ES-I3 (cell line): Measurements from ENCODE around the gene ARHGEF2.

Experiments used
- H3K36me3 ChIP-seq: 2 replicates; pipeline ENCODE4 v1.6.1; 2013; ENCODE audit warnings: mild to moderate bottlenecking, low read length, control low read depth, moderate library complexity; ENCODE audit not compliant: insufficient read depth
- H3K4me1 ChIP-seq: 2 replicates; pipeline ENCODE4 v1.6.1; 2013; ENCODE audit warnings: mild to moderate bottlenecking, control low read depth, low read length; ENCODE audit not compliant: insufficient read depth
- H3K9ac ChIP-seq: 2 replicates; pipeline ENCODE4 v1.6.1; 2013; ENCODE audit warnings: low read depth, mild to moderate bottlenecking, low read length, moderate library complexity
- H3K9me3 ChIP-seq: 2 replicates; pipeline ENCODE4 v1.6.1; 2013; ENCODE audit warnings: mild to moderate bottlenecking, low read length, moderate library complexity; ENCODE audit not compliant: control insufficient read depth, insufficient read depth

ARHGEF2 gene

DNA sequence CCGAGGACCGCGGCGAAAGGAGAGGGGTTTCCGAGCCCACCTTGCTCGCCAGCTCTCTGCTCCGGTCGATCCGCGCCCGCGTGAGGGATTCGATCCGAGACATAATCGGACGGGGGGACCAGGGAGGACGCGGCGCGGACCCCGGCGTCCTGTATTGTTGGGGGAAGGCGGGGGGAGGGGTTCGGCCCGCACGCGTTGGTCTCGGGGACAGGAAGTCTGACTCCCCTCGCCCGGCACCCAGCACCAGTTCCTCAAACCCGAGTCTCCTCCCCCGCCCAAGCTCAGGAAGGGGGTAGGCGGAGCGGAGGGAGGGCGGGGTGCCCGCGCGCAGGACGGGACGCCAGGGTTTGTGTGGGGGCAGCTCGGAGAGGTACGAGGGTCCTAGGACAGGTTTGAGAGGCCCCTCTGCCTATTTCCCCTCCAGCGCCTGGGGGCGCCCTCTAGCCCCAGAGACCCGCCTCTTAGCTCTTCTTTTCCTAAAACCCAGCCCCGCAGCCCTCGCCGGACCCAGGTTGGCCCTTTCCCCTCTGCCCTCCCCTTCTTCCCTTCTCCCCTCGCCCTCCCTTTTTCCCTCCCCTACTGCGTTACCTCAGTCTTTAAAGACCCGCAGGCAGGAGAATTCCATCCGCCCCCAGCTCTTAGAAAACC, at the start of gene ARHGEF2:
ARHGEF2 (minus strand) TSS at position 223 of the 648 bp plus-strand sequence; CDS start at position 103, 120 bp downstream.
- Histone ChIP-seq H3K36me3 (no peaks in the 10 kb centered on the region), H3K9ac (peak within 1 kb of the TSS; percentile 92), H3K9me3 (no peaks in the 10 kb centered on the region), H3K4me1 (peaks cover 48% of the 10 kb centered on the region)

DNA sequence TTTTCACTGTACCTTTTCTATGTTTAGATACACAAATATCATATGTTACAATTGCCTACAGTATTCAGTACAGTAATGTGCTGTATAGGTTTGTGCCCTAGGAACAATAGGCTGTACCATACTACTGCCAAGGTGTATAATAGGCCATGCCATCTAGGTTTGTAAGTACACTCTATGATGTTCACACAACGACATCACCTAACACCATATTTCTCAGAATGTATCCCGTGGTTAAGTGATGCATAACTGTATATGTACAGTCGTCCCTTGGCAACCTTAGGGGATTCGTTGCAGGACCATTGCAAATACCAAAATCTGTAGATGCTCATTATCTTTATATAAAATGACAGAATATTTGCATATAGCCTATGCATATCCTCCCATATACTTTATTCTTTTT, 48.2 kb upstream of the ARHGEF2 start:
- Histone ChIP-seq H3K9ac (no peak overlapping the region), H3K36me3 (no peaks in the 10 kb centered on the region), H3K9me3 (no peaks in the 10 kb centered on the region), H3K4me1 (no peaks in the 10 kb centered on the region; the same call in 1 of the 2 replicates)

DNA sequence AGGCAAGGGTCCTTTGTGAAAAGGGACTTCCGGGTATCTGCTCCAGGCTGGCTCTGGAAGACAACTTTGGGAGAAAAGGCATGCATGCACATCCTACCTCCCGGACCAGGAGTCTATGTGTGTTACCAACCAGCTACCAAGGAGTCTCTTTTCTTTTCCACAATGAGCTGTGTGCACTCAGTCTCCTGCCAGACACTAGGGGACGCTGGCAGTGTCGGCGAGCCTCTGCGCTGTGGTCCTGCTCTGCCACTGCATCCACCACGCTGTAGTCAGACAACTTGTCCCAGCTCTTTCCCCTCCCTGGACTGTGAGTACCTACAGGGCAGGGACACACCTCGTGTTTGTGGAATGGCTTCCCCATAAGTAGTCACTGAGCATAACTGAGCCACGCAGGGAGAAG, 47.5 kb upstream of the ARHGEF2 start:
- Histone ChIP-seq H3K9ac (no peak overlapping the region), H3K36me3 (no peaks in the 10 kb centered on the region), H3K4me1 (no peaks in the 10 kb centered on the region; the same call in 1 of the 2 replicates), H3K9me3 (no peaks in the 10 kb centered on the region)

DNA sequence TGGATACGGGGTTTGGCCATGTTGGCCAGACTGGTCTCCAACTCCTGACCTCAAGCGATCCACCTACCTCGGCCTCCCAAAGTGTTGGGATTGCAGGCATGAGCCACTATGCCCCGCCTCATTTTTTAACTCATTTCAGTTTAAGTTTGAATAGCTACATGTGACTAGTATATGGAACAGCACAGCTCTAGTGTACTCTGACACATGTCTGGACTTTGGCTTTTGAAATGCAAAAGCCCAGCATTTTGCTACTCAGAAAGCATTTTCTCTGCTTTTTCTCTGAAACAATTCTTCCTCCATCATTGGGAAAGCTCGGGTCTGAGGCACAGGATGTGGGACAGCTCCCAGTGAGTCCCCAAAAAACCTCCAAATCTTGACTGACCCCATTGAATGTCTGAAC, 46.5 kb upstream of the ARHGEF2 start:
- Histone ChIP-seq H3K9ac (no peak overlapping the region), H3K4me1 (no peaks in the 10 kb centered on the region; the same call in 1 of the 2 replicates), H3K9me3 (no peaks in the 10 kb centered on the region), H3K36me3 (no peaks in the 10 kb centered on the region; the same call in 1 of the 2 replicates)

DNA sequence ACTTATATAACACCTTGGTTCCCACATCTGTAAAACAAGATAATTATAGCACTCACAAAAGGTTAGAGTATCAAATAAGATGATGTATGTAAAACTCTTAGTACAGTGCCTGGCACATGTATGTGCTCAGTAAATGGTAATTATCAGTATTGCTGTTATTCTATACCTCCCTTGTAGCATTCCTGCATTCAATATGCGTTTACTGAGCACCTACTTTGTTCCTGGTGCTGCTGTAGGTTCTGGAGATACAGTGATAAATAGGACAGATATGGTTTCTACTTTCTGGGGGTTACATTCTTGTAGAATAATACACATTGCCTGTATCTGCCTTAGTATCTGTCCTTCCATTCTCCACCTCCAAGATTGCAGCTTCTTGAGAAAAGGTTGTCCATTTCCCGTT, 43.6 kb upstream of the ARHGEF2 start:
- H3K4me1 ChIP-seq, result no peaks in the 10 kb centered on the region; the same call in 1 of the 2 replicates
- peaks cover 4% of the 10 kb centered on the region for H3K36me3 ChIP-seq
- no peaks in the 10 kb centered on the region for H3K9me3 ChIP-seq
- H3K9ac ChIP-seq, result no peak overlapping the region

DNA sequence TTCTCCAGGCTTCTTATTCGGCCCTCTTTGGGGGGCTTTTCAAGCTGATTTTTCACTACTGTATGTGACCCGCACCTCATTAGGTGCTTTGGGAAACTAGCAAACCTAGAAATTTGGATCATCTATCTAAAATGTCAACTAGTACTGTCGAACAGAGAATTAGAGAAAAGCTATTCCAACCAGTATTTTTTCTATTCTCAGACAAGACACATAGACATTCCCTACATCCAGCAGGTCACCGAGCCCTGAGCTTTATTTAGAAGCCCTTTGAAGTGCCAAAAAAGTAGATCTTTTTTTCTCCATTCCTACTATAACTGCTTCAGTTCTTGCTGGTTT, 42.7 kb upstream of the ARHGEF2 start:
- Histone ChIP-seq H3K4me1 (no peaks in the 10 kb centered on the region; the same call in 1 of the 2 replicates), H3K9me3 (no peaks in the 10 kb centered on the region), H3K36me3 (peaks cover 4% of the 10 kb centered on the region), H3K9ac (peak overlapping the region; percentile 58; the same call in 1 of the 2 replicates)

DNA sequence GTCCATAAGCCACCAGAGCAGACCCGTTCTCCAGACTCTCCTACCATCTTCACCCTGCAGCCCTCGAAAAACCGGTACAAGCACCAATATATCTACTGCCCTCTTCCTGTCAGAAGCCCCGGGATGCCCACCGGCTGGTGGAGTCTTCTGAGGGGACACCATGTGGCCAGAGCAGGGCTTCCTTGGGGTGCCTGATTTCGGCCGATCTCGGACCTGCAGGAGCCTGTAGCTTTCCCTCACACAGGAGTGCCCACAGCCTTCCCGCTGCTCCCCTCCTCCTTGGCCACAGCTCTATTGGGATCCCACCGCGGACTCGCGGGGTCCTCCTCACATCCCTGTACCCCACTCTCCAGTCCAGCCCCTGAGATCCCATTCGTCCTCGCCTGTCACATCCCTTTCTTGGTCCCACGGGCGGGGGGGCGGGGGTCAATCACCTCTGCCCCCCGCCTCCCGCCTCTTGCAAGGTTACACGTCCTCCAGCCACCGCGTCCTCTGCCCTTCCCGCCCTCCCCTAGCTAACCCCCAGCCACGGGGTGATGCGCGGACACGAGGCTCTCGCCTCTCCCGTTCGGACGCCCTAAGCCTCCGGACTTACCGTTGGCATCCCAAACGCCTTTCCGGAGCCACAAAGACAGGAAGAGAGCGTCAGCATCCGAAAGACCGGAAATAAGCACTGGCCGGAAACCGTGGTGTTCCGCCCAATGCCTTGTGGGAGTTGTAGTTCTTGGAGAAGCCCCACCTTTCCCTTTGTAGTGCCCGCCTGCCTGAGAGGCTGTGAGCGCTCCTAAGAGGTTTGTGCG, 42.1 kb upstream of the ARHGEF2 start, which contains the start of gene SSR2:
SSR2 (minus strand) TSS at position 659 of the 800 bp plus-strand sequence. CDS start 784 bp downstream, outside the sequence.
- Histone ChIP-seq H3K9ac (peak within 1 kb of the TSS; percentile 58), H3K4me1 (no peaks in the 10 kb centered on the region), H3K36me3 (peaks cover 4% of the 10 kb centered on the region), H3K9me3 (no peaks in the 10 kb centered on the region)

DNA sequence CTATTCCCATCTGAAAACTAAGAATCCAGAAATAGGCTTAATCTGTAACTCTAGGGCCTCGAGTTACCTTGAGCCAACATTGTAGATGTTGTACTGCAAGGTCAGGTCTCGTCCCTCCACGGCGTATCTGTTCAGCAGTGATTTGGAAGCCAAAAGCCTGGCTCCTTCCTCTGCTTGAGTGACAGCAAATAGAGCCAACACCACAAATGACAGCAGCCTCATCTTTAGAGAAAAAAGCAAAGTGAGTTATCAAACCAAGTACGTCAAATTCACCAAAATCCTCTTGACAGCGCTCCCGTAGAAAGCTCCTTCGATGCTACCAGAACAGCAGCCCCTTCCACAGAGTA, 41.6 kb upstream of the ARHGEF2 start:
- H3K36me3 ChIP-seq, result peaks cover 5% of the 10 kb centered on the region
- no peaks in the 10 kb centered on the region for H3K9me3 ChIP-seq
- no peaks in the 10 kb centered on the region for H3K4me1 ChIP-seq
- peak overlapping the region; percentile 58; the same call in 1 of the 2 replicates for H3K9ac ChIP-seq

DNA sequence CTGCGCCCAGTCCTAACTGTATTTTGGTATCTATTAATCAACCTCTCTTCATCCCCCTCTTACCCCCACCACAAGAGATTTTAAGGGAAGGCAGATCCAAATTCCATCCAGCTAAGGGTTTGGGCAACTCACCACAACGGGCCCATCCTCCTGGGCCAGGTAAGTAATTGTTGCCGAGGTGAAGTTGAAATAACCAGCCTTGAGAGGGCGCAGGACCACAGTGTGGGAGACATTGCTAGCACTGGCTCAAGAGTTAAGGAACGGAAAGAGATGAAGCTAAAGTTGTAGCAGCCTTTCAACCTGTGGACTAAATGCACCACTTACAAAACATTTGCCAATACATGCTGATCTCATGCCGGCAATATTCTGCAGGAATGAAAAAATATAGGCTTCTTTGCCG, 36.5 kb upstream of the ARHGEF2 start:
- Histone ChIP-seq H3K36me3 (peaks cover 31% of the 10 kb centered on the region), H3K4me1 (no peaks in the 10 kb centered on the region)

DNA sequence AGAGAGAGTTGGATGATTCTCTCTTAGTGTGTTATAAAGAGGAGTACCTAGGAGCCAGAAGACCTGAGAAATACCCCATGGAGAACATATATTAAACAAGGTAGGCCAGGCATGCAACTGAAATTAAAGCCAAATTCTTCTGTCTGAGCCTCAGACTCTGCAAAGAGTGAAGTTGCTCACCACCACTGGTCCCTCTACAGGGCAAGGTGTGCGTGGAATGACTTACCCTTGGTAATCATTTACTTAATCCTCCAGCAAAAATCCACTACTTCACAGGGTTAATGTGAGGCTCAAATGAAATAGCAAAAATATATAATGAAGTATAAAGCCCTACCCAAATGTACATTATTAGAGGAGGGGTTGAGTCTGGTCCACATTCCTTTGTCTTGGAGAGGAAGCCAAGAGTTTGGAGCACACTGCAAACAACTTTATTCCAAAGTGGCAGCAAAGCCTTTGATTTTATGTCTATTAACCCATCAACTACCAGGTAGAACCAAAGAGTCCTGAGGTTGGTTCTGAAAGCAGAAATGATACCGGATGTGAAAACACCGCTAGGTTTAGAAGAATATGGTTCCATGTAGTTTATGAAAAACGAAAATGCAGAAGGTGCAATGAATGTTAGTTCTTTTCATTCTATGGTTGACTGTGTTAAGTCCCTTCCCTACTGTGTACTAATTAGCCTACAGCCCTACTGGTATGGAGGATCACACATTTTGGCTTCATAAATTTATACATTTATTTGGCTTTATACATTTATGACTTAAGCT, 33.9 kb upstream of the ARHGEF2 start:
- Histone ChIP-seq H3K36me3 (peaks cover 34% of the 10 kb centered on the region), H3K9ac (no peak overlapping the region), H3K9me3 (no peaks in the 10 kb centered on the region)

More for the DNA sequence above, 36.5 kb upstream of the ARHGEF2 start:
- H3K9ac ChIP-seq, result no peak overlapping the region
- no peaks in the 10 kb centered on the region for H3K9me3 ChIP-seq

DNA sequence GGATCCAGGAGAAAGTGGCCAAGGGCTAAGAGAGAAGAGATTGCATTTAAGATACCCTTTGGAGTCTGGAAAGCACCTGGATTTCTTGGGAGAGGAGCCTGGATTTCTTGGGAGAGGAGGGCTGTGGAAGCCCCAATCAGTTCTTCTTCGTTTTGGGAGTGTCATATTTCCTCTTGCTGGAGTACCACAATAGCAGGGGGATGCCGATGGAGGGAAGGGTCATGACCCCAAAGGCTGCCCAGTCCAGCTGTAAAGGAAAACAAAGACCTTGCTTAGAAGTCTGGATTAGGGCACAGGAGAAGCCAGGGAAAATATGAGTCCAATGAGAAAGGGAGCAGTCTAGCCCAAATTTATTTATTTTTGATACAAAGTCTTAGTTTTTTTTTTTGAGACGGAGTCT, 31.1 kb upstream of the ARHGEF2 start:
- Histone ChIP-seq H3K4me1 (no peaks in the 10 kb centered on the region), H3K9ac (no peak overlapping the region), H3K36me3 (peaks cover 30% of the 10 kb centered on the region), H3K9me3 (no peaks in the 10 kb centered on the region)

More for the DNA sequence above, 33.9 kb upstream of the ARHGEF2 start:
- no peaks in the 10 kb centered on the region for H3K4me1 ChIP-seq

DNA sequence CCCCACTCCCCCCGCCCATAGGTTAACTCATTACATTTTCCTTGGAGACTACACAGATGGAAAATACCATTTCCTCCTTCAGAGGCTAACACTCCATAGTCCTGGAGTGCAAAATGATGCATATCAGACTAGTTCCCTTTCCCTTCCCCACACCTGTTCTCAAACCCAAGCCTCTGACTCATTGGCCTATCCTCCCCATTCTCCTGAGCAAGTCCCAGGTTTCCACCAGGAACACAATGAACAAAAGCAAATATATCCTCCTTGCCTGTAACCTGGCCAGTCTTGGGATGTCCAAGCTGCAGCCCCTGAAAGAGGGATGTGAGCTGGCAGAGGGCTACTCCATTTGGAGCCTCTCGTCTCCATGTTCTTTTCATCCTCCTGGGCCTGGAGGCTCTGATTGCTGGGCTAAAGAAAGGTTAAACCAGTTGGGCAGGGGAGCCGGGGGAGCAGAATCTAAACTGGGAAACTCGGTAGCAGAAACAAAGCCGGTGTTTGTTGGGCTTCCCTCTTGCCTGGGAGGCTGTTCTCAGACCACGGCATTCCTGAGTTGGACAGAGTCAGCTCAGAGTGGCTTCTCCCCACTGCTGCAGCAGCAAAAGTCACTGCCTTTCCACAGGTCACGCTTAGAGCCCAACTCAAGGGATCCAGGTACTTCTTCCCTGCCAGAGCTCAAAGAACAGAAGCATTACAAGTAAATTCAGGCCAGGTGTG, 28.5 kb upstream of the ARHGEF2 start:
- Histone ChIP-seq H3K9ac (no peak overlapping the region), H3K36me3 (peaks cover 18% of the 10 kb centered on the region), H3K4me1 (peaks cover 3% of the 10 kb centered on the region; the same call in 1 of the 2 replicates), H3K9me3 (no peaks in the 10 kb centered on the region)

DNA sequence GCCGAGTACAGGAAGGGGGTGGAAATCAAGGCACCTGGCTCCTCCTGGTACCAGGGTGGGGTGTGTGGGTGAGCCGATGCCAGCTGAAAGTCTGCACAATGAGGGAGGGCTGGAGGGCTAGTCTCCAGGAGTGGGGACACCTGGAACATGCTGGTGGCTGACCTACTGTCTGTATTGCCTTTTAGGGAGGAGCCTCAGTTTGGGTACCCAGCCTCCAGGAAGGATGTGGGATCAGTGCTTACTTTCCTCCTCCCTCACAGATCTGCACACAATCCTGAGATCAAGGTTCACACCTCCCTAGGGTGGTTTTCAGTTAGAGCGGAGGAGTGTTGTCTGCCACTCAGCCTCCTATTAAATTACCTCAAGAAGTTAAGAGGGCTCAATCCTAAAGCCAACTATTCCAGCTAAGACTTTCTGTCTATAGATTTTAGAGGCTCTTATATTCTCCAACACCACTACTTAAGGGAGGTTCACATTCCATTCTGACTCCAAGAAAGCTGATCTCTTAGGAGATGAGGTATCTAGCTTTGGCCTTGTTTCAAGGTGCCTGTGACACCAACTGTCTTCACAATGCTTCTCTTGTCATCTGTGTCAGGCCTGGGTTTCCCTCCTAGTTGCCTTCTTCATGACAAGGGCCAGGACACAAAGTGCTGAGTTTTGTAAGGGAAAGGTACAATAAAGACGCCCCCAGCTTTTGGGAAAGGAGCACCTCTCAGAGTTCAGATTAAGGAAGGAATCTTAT, 26.7 kb upstream of the ARHGEF2 start:
- no peak overlapping the region for H3K9ac ChIP-seq
- H3K9me3 ChIP-seq, result no peaks in the 10 kb centered on the region
- peaks cover 3% of the 10 kb centered on the region; the same call in 1 of the 2 replicates for H3K4me1 ChIP-seq
- H3K36me3 ChIP-seq, result peaks cover 7% of the 10 kb centered on the region
